A549 treated with Hydrocortisone at 1 μM for 4 hours (cell line): ENCODE data around the gene DDX54. TPM values are rescaled to one million over a fixed set of nuclear protein-coding genes. Genes with fewer than 3 reads are reported as not detected.

ENCODE experiments used
- total RNA-seq: library from RNA; stranded (reverse); fragments of 200-300 nt; extraction: Qiagen RNA extraction; gene quantifications from 5 replicates; pipeline ENCODE4 v1.2.3, GENCODE V29; 2022

The DDX54 gene, protein sequence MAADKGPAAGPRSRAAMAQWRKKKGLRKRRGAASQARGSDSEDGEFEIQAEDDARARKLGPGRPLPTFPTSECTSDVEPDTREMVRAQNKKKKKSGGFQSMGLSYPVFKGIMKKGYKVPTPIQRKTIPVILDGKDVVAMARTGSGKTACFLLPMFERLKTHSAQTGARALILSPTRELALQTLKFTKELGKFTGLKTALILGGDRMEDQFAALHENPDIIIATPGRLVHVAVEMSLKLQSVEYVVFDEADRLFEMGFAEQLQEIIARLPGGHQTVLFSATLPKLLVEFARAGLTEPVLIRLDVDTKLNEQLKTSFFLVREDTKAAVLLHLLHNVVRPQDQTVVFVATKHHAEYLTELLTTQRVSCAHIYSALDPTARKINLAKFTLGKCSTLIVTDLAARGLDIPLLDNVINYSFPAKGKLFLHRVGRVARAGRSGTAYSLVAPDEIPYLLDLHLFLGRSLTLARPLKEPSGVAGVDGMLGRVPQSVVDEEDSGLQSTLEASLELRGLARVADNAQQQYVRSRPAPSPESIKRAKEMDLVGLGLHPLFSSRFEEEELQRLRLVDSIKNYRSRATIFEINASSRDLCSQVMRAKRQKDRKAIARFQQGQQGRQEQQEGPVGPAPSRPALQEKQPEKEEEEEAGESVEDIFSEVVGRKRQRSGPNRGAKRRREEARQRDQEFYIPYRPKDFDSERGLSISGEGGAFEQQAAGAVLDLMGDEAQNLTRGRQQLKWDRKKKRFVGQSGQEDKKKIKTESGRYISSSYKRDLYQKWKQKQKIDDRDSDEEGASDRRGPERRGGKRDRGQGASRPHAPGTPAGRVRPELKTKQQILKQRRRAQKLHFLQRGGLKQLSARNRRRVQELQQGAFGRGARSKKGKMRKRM
- total RNA-seq: 60.5 to 82.8 TPM (median 74.0 TPM) in 5 replicates

DNA sequence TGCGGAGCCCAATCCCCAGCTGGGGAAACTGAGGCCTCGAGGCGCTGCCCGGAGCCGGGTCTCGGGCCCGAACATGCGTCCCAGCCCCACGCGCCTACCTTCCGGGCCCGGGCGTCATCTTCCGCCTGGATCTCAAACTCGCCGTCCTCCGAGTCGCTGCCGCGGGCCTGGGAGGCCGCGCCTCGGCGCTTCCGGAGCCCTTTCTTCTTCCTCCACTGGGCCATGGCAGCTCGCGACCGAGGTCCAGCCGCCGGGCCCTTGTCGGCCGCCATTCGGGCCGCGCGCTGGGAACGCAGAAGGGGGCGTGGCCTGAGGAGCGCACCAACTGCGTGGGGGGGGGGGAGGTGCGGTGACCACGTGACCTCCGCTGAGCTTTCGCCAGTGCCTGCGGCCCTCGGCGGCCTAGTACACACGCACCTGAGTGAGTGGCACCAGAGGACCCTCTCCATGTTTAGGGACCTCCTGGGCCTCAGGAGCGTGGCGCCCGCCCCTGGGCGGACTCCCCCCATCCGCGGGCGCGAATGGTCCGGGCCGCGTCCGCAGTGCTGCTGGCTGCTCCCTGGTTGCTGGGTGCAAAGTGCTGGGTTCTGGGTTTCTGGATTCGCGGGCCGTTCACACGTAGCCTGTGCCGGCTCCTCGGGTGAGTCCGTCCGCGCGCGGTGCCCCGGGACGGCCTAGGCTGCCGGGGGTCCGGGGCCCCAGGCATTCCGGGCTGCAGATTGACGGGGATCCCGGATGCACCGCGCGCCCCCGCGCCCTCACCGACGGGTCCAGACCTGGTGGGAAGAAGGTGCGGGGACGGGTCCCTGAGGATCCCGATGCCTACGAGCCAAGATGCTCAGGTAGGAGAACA is at the start of gene DDX54, which contains the start of gene RITA1:
DDX54 (minus strand) TSS at position 299 of the 853 bp plus-strand sequence; CDS start at position 272, 27 bp downstream.
RITA1 (plus strand) TSS at position 542 of the 853 bp plus-strand sequence. CDS start 1,026 bp downstream, outside the sequence.

DNA sequence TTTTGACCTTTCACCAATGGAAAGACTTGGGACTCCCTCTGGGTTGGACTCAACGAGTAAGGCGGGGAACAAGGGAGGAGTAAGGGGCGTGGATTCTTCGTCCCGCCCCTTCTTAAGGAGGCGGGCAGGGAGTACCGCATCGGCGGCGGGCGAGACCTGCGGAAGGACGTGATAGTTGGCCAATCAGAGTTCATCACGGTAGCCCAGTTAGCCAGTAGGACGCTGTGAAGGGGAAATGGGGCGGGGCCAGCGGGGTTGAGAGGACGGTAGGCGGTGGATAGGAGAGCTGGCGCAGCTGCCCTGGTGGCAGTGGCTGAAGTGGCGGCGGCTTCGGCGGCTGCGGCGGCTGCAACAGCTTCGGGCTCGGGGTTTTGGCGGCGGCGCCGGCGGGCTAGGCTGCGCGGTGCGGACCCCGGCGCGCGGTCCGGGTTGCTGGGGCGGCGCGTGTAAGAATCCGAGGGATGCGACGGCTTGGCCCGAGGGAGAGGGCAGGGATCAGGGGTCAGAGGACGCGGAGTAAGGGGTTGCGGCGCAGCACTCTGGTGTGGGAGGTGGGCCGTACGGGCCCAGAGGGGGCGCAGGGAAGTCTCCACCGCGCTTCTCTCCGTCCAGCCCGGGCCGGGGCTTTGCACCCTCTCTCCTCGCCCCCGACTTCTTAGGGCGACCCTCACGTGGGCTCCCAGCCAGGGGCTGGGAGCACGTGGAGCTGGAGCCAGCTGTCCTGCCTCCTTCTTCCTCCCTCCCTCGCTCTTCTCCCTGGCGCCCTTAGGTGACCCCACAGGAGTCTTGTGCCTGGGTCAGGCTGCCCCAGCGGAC is 36.1 kb upstream of the DDX54 start, which contains the start of gene TPCN1:
TPCN1 (plus strand) TSS at position 284 of the 816 bp plus-strand sequence. CDS start 5,389 bp downstream, outside the sequence.

DNA sequence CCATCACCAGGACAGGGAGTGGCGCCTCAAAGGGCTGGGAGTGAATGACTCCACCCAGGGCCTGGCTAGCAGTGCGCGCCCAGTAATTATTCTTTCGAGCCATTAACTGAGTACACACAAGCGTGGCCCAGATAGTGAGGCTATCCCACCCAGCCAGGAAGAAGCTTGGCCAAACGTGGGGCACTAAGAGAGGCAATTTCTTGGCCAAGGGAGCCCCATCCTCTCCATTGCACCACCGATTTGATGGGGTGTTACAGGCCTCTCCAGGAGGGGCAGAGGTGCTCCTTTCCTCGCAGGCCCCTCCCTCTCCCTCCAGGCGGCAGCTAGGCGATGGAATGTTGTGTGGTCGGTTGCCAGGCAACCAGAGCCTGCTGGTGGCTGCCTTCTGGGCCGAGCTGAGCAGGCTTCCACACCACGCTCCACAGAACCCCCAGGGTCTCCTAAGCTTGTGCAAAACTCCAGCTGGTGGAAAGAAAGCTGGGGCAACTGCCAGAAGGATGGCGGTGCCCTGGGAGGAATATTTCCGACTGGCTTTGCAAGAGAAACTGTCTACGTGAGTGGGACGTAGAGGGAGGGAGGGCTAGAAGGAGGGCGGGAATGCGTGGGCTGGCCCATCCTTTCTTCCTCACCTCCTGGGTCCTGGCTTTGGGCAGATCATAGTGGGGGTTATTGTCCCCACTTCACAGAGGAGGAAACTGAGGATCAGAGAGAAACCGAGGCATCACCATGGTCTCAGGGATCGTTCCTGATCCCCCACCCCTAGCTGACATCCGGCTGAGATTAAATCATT is 35.7 kb downstream of the DDX54 start, which contains the start of gene CFAP73:
CFAP73 (plus strand) TSS at position 364 of the 790 bp plus-strand sequence; CDS start at position 498, 134 bp downstream.

DNA sequence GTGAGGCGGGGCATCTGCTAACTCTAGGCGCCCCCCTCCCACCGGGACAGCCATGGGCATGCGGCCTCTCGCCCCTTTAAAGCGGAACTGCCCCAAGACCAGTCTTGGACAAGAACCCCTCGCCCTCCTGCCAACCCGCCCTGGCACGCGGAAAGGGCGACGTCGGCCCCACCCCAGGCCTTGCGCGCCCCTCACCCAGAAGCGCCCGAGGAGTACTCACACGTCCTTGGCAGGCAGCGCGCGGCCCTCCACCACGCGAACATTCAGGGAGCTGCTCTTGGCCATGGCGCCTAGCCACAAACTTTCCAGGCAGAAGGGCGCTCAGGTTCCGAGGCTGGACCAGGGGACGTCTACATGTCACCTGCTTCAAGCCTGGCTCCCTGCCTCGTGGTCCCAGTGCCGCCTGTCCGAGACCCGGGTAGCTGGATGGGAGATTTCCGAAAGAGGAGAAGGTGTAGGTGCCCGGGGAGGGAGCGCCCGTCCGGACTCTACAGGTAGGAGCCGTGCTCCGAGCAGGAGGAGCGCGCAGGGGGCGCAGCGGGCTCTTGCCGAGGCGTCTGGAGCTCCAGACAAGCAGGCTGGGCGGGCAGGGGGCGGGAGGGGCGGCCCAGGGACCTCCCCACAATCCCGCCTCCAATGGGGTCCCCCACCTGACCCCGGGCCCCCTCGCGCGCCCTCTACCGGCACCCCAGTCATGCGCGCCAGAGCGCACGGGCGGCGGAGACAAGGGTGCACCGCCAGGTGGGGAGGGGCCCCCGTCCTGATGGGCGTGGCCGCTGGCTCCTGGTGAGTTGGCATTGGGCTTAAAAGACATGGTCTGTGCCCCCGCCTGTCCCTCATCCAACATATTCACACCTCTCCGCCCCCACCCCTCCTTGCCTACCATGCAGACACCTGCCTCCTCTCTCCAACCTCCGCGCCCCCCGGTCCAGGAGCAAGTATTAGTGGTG is 49.8 kb downstream of the DDX54 start, which contains the start of gene RASAL1:
RASAL1 (minus strand) TSS at position 584 of the 950 bp plus-strand sequence; CDS start at position 285, 299 bp downstream.

Other genes starting within 250 kb of the DDX54 start
- gene OAS3, start 247.0 kb downstream of the DDX54 start, total RNA-seq: 18.4 to 27.6 TPM (median 23.5 TPM) in 5 replicates
- 0.11 to 0.22 TPM (median 0.15 TPM) in 5 replicates for gene OAS2, start 207.0 kb downstream of the DDX54 start, total RNA-seq
- gene DTX1, start 128.7 kb downstream of the DDX54 start, total RNA-seq: 0.41 to 0.50 TPM (median 0.45 TPM) in 5 replicates
- 0.17 to 0.46 TPM (median 0.33 TPM) in 5 replicates for gene RASAL1, start 49.7 kb downstream of the DDX54 start, total RNA-seq
- 0.07 to 0.14 TPM (median 0.09 TPM) in 3 of 5 replicates, not detected in the others for gene CFAP73, start 35.8 kb downstream of the DDX54 start, total RNA-seq
- 26.2 to 32.6 TPM (median 29.6 TPM) in 5 replicates for gene RITA1, start 243 bp upstream of the DDX54 start, total RNA-seq
- 16.7 to 21.0 TPM (median 17.6 TPM) in 5 replicates for gene TPCN1, start 36.0 kb upstream of the DDX54 start, total RNA-seq
- gene SLC8B1, start 149.6 kb upstream of the DDX54 start, total RNA-seq: 7.3 to 10.5 TPM (median 9.5 TPM) in 5 replicates
- gene PLBD2, start 173.1 kb upstream of the DDX54 start, total RNA-seq: 28.8 to 33.9 TPM (median 32.6 TPM) in 5 replicates
- 0.48 to 2.1 TPM (median 1.9 TPM) in 5 replicates for gene SDS, start 218.4 kb upstream of the DDX54 start, total RNA-seq
- 23.2 to 29.3 TPM (median 28.2 TPM) in 5 replicates for gene SDSL, start 236.9 kb upstream of the DDX54 start, total RNA-seq